SHP77 (cell line): ENCODE data around the gene SMO.
"Not testable (repeated sequence)": the region's sequence is repeated elsewhere in the genome, so short reads cannot be mapped to it uniquely, and the experiment has no call there.

ENCODE experiments used
- DNase-seq, 2 experiments: peaks; one replicate each; lab custom pipeline; 2025; lab: John Stamatoyannopoulos, UW

The SMO gene

DNA sequence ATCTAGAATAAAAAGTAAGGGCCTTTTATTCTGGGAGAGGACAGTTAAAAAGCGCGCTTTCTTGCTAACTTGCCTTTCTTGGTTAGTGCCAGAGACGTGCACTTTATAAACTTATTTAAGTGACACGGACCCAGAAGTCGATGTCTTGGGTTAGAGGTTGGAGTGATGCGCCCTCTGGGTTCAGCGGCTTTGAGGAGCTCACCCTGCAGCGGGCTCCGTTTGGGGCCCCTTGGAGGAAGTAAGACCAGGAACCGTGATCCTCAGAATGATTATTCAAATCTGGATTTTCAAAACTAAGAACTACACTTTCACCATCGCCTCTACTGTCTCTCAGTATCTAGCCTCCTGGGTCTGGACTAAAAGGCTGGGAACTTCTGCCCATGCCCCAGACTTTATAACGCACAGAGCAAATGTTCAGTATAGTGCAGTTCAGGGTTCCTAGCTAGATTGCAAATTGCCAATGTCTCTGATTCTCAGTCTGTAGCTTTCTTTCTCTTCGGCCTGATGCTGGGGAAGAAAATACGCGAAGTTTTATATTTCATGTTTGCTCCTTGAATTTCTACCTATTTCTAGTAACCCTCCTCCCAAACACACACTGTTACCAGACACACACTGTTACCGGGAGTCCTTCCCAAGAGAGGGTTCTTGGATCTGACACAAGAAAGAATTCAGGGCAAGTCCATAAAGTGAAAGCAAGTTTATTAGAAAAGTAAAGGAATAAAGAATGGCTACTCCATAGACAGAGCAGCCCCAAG is 18.6 kb upstream of the SMO start:
- DNase-seq: no peak

DNA sequence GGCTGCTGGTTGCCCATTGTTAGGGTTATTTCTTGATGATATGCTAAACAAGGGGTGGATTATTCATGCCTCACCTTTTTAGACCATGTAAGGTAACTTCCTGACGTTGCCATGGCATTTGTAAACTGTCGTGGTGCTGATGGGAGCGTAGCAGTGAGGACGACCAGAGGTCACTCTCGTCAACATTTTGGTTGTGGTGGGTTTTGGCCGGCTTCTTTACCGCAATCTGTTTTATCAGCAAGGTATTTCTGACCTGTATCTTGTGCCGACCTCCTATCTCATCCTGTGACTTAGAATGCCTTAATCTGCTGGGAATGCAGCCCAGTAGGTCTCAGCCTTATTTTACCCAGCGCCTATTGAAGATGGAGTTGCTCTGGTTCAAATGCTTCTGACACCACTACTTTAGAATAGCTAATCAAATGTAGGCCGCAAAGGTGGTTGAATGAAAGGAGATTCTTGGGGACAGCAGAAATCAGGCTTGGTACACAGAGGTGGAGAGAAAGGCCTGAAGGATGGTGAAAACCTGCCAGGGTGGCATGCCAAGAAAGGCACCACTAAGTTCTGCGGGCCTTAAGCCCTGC is 17.9 kb upstream of the SMO start:
- no peak for DNase-seq

DNA sequence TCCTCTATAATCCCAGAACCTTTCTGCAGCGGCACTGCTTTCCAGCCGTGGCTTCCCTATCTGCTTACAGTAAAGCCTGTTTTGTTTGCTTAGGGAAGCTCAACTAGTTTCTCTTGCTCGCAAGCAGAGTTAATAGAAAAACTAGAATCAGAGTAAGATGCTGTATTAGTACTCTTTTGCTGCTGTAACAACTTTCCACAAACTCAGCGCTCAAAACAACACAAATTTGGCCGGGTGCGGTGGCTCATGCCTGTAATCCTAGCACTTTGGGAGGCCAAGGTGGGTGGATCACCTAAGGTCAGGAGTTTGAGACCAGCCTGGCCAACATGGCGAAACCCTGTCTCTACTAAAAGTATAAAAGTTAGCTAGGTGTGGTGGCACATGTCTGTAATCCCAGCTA is 14.6 kb upstream of the SMO start:
- not testable (repeated sequence) for DNase-seq

DNA sequence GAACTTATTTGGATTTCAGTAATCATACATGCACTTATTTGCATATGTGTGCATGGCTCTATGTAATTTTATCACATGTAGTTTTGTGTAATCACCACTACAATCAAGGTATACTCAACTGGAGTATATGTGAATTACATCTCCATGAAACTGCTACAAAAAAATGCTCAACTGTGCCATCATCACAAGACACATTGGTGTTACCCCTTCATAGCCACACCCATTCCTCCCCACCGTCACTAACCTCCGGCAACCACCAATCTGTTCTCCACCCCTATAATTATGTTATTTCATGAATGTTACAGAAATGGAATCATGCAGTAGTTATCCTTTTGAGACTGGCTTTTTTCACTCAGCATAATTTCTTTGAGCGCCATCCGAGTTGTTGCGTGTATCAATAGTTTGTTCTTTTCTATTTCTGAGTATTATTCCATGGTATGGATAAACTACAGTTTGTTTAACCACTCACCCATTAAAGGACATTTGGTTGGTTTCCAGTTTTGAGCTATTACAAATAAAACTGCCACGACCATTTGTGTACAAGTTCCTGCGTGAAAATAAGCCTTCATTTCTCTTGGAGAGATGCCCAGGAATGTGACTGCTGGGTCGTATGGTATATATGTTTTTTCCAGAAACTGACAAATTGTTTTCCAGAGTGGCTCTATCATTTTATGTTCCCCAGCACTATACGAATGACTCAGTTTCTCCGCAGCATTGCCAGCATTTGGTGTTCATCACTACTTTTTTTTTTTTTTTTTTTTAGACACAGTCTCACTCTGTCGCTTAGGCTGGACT is 11.3 kb upstream of the SMO start:
- DNase-seq: no peak

DNA sequence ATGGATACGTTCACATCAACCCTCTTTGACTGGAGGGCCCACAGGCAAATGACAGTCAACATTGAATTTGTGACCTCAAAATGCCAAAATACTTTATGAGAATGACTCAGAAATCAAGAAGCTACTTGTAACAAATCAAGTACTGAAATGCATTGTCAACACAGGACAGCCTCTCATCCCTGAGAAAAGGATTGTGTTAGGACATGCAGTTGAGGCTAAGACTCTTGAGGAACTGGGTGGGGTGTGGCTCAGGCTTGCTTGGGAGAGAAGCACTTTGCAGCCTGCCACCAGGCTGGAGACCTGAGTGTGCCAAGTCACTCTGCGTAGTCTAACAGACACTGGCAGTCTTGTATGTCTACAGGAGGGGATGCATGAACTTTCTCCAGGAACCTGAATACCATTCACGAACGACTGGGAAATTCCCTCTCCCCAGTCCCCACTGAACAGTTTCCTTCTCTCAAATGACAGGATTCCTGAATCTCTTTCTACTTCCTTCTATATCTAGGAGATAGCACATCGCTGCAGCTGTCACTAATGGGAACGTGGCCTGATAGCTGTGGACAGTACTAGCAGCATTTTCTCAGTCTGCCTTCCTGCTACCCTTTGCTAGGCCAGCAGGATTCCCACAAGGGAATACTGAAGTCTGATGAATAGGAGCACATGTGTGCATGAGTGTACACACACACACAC is 3.3 kb upstream of the SMO start:
- no peak for DNase-seq

DNA sequence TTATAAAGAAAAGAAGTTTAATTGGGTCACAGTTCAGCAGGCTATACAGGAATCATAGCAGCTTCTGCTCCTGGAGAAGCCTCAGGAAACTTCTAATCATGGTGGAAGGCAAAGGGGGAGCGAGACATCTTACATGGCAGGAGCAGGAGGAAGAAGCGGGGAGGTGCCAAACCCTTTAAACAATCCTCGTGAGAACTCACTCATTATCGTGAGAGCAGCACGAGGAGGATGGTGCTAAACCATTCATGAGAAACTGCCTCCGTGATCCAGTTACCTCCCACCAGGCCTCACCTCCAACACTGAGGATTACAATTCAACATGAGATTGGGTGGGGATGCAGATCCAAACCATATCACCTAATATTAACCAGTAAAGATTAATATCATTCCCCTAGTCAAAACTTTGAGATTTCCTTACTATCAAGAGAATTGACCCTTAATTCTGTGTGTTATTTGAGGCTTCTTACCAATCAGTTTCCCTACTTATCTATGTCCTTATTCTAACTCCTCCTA is 1.6 kb upstream of the SMO start:
- no peak for DNase-seq

DNA sequence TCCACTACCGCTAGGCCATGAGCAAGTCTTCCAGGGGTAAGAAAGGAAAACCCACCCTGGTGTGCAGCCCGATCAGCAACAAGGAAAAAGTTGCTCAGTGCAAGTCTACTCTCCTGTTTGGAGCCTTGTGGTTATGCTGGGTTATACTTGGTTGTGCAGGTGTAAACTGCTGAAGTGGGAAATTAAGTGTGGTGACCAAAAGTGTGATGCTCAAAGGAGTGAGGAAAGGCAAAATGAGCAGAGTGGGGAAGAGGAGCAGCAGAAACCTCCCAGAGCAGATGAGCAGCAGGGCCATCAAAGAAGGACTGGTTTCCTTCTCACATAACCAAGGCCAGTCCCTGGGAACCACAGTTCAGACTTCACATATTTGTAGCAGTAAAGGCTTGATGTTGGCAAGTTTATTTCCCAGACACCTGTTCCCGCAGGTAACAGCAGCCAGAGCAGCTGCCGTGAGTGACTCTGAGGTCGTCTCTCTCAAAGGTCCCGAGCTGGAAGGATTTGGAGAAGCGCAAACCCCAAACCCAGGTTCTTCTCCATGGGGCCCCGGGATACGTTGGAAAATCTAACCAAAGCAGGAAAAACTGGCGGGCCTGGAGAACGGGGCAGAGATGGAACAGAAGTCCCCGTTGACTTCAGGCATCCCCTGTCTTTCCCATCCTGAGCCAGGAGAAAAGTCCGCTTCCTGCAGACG is 607 bp upstream of the SMO start:
- DNase-seq: no peak

DNA sequence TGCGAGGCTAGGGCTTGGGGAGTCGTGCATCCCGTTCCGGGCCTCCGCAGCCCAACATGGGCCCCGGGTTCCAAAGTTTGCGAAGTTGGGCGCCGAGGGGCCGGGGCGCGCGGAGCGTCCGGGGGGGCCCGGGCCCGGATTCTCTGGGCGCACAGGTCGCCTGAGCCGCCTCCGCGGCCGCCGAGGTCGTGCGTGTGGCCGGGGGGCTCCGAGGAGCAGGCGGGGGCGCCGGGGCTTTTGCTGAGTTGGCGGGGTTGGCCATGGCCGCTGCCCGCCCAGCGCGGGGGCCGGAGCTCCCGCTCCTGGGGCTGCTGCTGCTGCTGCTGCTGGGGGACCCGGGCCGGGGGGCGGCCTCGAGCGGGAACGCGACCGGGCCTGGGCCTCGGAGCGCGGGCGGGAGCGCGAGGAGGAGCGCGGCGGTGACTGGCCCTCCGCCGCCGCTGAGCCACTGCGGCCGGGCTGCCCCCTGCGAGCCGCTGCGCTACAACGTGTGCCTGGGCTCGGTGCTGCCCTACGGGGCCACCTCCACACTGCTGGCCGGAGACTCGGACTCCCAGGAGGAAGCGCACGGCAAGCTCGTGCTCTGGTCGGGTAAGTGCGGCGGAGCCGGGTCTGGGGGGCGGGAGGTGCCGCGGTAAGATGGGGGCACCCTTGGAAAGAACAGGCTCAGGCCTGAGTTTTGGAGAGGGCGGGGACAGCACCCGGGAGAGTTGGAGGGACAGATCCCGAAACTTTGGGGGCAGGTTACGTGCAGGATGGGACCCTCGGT is 643 bp downstream of the SMO start:
- DNase-seq: no peak

DNA sequence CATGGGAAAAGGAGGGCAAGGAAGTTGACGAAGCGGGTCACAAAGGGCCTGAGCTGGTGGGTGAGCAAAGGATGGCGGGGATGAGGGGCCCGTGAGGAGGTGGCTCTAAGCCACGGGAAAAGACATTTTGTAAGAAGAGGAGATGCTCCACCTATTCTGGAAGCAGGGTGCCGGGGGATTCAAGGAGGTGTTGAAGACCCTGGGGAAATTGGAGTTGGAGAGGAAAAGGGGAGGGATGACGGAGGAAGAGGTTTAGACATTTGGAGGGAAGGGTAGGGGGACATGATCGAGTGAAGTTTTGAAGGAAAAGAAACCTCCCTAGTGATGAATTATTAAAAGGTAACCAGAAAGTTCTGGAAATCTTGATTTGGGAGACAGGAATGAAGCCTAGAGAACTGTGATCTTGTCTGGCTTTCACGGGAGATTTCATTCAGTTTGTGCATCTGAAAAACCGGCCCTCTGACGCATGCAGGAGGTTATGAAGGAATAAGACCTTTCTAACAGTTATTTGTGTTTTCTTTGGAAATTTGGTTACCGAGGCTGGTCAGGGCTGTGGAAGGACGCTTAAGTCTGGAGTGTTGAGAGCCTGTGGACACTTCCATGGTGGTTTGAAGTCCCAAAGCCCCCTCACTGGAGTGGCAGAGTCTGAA is 1.4 kb downstream of the SMO start:
- DNase-seq: no peak

DNA sequence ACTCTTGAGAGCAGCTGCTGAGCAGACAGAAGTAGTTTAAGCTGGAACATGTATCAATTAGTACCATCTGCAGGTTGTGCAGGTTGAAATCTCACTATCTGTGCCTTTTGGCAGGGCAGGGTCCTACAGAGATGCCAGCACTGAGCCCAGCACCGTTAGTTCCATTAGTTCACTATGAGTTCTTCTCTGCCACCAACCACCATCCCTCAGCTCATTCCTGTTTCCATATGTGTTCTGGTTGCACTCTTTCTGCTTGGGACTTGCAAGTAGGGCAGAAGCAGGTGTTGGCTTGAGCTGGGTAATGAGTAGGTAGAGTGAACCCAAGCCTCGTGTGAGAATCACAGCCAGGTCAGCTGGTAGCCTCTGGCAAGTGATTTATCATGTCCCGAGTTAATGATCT is 2.8 kb downstream of the SMO start:
- DNase-seq: no peak

DNA sequence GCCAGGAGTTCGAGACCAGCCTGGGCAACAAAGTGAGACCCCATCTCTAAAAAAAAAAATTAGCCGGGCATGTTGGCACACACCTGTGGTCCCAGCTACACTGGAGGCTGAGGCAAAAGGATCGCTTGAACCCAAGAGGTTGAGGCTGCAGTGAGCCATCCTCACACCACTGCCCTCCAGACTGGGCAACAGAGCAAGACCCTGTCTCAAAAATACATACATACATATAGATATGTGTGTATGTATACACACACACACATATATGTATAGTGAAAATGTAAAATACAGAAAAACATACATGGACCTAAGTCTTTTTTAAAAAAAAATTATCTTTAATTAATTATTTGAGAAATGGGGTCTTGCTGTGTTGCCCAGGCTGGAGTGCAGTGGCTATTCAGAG is 5.5 kb downstream of the SMO start:
- DNase-seq: no peak

DNA sequence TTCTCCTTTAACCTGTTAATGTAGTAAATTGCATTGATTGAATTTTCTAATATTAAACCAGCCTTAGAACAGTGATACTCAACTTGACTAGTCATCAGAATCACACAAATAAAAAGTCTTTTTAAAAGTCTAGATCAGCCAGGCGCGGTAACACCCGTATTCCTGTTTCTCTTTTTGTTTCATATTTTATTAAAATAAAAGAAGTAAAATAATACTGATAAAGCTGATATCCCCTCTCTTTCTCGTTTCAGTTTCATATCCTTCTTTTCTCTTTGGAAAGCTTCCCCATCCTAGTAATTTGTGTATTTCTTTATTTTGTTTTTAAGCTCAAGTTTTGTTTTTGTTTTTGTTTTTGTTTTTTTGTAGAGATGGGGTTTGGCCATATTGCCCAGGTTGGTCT is 9.3 kb downstream of the SMO start:
- no peak for DNase-seq

DNA sequence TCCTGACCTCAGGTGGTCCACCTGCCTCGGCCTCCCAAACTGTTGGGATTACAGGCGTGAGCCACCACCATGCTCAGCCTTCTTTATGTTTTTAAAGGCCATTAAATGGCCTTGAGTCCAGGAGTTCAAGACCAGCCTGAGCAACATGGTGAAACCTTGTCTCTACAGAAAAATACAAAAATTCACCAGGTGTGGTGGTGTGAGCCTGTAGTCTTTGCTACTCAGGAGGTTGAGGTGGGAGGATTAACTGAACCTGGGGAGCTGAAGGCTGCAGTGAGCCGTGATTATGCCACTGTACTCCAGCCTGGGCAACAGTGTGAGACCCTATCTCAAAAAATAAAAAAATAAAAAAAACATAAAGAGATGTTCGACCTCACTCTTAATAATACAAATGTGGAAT is 11.0 kb downstream of the SMO start:
- no peak for DNase-seq

DNA sequence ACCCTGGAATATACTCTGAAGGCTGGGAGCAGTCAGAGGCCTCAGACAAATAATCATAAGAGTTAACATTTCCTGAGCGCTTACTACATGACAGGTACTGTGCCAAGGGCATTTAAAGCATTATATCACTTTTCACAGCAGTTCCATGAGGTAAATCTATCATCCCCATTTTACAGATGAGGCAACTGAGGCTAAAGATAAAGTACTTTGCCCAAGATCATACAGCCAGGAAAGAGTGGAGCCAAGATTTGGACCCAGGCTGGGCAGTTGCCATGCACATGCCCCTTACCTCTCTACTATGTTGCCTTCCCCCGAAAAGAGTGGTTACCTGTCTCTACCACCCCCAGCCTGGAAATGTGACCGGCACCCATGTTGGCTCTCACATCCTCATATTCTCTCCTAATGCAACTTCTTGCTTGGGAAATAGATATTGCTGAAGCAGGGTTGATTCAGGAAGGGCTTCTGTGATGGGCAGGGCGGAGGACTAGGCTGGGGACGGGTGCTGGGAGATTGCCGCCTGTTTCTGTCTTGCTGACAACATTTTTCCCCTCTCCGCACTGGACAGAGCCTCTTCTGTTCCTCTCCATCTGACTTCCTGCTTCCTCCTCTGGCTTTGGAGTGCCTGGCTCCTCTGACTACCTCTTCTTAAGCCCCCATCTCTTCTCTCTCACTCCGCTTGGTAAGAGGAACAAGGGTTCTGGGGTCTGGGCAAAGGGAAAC is 13.8 kb downstream of the SMO start:
- DNase-seq: no peak

DNA sequence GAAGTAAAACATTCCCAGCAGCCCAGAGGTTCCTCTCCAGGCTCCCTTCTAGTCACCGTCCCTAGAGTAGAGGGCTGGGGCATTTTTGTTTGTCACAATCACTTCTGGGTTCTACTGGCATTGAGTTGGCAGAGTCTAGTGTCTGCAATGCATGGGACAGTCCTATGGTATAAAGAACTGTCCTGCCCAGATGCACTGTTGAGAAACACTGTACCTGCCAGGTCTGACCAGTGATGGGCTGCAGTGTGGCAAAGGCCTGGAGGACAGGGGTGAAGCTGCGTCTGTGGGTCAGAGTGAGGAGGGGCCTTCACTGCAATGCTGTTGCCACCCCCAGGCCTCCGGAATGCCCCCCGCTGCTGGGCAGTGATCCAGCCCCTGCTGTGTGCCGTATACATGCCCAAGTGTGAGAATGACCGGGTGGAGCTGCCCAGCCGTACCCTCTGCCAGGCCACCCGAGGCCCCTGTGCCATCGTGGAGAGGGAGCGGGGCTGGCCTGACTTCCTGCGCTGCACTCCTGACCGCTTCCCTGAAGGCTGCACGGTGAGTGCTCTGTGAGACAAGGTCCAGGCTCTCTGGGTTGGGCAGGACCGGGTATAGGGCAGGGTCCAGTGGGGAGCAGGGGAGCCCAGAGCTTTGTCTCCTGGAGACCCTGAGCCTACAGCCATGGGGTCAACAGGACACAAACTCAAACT is 14.8 kb downstream of the SMO start:
- DNase-seq: no peak

DNA sequence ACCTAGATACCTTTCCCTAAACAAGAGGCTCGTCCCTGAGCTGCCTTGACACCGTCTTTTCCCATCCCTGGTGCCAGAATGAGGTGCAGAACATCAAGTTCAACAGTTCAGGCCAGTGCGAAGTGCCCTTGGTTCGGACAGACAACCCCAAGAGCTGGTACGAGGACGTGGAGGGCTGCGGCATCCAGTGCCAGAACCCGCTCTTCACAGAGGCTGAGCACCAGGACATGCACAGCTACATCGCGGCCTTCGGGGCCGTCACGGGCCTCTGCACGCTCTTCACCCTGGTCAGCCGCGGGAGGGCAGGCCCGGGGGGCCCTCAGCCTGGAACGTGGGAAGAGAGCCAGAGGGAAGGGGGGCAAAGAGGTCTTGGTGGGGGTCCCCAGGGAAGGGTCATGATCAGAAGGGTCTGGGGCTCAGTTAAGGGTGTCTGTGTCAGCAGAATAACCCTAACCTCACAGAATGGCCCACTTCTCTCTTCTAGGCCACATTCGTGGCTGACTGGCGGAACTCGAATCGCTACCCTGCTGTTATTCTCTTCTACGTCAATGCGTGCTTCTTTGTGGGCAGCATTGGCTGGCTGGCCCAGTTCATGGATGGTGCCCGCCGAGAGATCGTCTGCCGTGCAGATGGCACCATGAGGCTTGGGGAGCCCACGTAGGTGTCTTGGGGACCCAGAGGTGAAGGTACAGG is 16.8 kb downstream of the SMO start:
- no peak for DNase-seq

DNA sequence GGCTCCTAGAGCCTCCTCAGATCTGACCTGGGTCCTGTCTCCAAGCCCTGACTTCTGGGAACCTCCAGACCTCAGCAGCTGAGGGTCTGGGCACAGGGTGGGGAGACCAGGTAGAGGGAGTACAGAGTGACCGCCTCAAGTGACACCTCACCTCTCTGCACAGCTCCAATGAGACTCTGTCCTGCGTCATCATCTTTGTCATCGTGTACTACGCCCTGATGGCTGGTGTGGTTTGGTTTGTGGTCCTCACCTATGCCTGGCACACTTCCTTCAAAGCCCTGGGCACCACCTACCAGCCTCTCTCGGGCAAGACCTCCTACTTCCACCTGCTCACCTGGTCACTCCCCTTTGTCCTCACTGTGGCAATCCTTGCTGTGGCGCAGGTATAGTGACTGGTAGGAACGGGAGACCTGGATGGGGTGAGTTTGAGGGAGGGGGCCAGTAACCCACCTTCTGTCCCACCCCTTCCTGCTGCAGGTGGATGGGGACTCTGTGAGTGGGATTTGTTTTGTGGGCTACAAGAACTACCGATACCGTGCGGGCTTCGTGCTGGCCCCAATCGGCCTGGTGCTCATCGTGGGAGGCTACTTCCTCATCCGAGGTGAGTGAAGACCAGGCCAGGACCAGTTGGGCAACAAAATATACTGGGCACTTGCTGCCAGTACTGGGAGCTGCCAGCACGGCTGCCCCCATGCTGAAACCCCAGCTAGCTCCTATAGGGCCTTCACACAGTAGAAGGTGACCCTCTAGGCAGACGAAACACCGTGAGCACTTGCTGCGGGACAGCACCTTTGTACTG is 17.8 kb downstream of the SMO start:
- DNase-seq: no peak

DNA sequence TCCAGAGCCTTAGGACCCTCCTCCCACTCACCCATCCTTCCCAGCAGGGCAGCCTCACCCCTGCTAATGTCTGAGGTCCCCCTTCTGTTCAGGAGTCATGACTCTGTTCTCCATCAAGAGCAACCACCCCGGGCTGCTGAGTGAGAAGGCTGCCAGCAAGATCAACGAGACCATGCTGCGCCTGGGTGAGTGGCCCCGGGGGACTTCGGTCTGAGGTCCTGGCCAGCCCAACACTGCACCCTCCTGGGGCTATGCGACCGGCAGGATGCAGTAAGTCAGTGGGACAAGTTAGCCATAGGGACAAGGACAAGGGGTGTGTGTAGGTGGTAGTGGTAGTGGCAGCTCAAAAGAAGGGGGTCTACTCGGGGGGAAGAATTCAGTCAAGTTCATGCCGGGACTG is 20.2 kb downstream of the SMO start:
- no peak for DNase-seq
